ENCODE measurements around the gene DPP10.
"Not testable (repeated sequence)": the region's sequence is repeated elsewhere in the genome, so short reads cannot be mapped to it uniquely, and the experiment has no call there.

DPP10 gene

GRCh38 chr2:114937366-114937930 is 495.0 kb downstream of the DPP10 start:
- DNase-seq: no peak

- peak in 1 of 58 donors; percentile 12 for DNase-seq
Observed at GRCh38 chr2:114940785-114941458, 498.5 kb downstream of the DPP10 start.

GRCh38 chr2:114949228-114949804 is 506.9 kb downstream of the DPP10 start:
- no peak for DNase-seq

GRCh38 chr2:114960389-114960788 is 517.9 kb downstream of the DPP10 start:
- DNase-seq: no peak

GRCh38 chr2:114962532-114962931 is 520.1 kb downstream of the DPP10 start:
- no peak for DNase-seq

GRCh38 chr2:114968748-114969400 is 526.4 kb downstream of the DPP10 start:
- DNase-seq: no peak

GRCh38 chr2:115004321-115004720 is 561.9 kb downstream of the DPP10 start:
- DNase-seq: not testable (repeated sequence)

GRCh38 chr2:115011721-115012120 is 569.3 kb downstream of the DPP10 start:
- DNase-seq: no peak

GRCh38 chr2:115022013-115022412 is 579.6 kb downstream of the DPP10 start:
- not testable (repeated sequence) for DNase-seq

- DNase-seq: no peak
Observed at GRCh38 chr2:115034801-115035200, 592.4 kb downstream of the DPP10 start.

GRCh38 chr2:115036818-115037217 is 594.4 kb downstream of the DPP10 start:
- no peak for DNase-seq

- no peak for DNase-seq
Observed at GRCh38 chr2:115057473-115057872, 615.0 kb downstream of the DPP10 start.

GRCh38 chr2:115070002-115070401 is 627.6 kb downstream of the DPP10 start:
- DNase-seq: no peak

GRCh38 chr2:115071534-115071933 is 629.1 kb downstream of the DPP10 start:
- DNase-seq: no peak

- no peak for DNase-seq
Observed at GRCh38 chr2:115075800-115076199, 633.4 kb downstream of the DPP10 start.

GRCh38 chr2:115077626-115078025 is 635.2 kb downstream of the DPP10 start:
- no peak for DNase-seq

GRCh38 chr2:115083225-115083624 is 640.8 kb downstream of the DPP10 start:
- DNase-seq: peak in 13 of 58 donors; percentile 2 to 44 (median 19)

GRCh38 chr2:115083711-115084110 is 641.3 kb downstream of the DPP10 start:
- no peak for DNase-seq

GRCh38 chr2:115084446-115084845 is 642.0 kb downstream of the DPP10 start:
- peak in 26 of 58 donors; percentile 2 to 56 (median 14) for DNase-seq

- not testable (repeated sequence) for DNase-seq
Observed at GRCh38 chr2:115086051-115086620, 643.7 kb downstream of the DPP10 start.

- DNase-seq: no peak
Observed at GRCh38 chr2:115094441-115094840, 652.0 kb downstream of the DPP10 start.

GRCh38 chr2:115105966-115106365 is 663.5 kb downstream of the DPP10 start:
- no peak for DNase-seq

All from anterior cingulate cortex (tissue), 58 donors.